ENCODE measurements around the gene SRBD1. TPM values are rescaled to one million over a fixed set of nuclear protein-coding genes. Genes with fewer than 3 reads are reported as not detected.

Gene SRBD1
- total RNA-seq, 1 experiment from 2014 or later: 21.9 TPM

DNA sequence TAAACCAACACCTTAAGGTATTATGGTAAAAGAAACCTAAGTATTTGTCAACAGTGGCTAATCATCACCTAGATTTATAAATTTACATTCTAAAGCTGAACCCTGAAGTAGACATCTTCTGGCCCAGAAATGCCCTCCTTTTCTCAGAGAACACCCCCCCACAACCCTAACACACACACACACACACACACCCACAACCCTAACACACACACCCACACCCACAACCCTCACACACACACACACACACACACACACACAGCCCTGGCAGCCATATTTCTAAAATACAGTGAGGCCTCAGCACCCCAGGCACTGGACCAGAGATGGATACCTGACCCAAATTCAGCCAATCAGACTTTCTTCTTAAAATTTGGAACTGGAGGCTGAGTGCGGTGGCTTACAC is 14.3 kb downstream of the SRBD1 start:
- Histone ChIP-seq H3K4me1 (replicated peaks) (no peaks in the 10 kb centered on the region; the same call in 1 of the 2 replicates), H3K4me3 (no peak overlapping the region), H3K36me3 (peaks cover 58% of the 10 kb centered on the region), H3K27me3 (replicated peaks) (no peaks in the 10 kb centered on the region), H3K27ac (no peak overlapping the region), H3K9me3 (replicated peaks) (no peaks in the 10 kb centered on the region)
- no peak for DNase-seq (ENCODE audit: low read depth in 1 of 2, low spot score in 2 of 2)

DNA sequence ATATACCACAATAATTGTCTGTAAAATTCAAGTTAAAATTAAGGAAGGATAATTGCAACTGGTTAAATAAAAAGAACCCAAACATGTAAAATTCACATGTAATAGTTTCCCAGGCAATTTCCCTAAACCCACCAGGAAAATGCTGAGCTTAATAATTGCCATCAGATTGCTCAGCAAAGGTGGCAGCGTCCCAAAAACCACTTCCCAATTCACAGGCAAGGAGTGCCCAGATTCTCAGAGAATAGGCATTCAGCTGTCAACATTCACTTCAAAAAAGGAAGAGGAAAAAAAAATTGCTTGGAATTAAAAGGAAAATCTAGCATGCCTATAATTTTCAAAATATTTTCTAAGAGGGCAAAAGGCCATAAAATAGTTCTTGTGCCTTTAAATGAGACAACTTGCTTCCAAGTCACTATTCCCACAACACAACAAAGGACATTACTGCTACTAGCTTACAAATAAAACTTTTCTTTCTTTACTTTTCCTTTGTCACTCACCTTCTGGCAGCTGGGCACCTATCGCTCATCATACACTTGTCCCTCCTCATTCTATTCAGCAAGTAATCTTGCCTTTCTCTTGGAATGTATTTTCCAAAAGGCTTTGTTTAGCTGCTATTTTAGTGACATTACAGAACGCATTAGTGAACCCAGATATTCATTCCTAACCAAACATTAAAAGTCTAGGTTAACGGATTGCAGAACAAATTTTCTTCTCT is 15.2 kb downstream of the SRBD1 start:
- Histone ChIP-seq H3K36me3 (peaks cover 49% of the 10 kb centered on the region), H3K4me1 (replicated peaks) (no peaks in the 10 kb centered on the region; the same call in 1 of the 2 replicates), H3K27ac (no peak overlapping the region), H3K4me3 (no peak overlapping the region), H3K27me3 (replicated peaks) (no peaks in the 10 kb centered on the region), H3K9me3 (replicated peaks) (no peaks in the 10 kb centered on the region)
- DNase-seq (ENCODE audit: low read depth in 1 of 2, low spot score in 2 of 2): peak; percentile 15 to 48

DNA sequence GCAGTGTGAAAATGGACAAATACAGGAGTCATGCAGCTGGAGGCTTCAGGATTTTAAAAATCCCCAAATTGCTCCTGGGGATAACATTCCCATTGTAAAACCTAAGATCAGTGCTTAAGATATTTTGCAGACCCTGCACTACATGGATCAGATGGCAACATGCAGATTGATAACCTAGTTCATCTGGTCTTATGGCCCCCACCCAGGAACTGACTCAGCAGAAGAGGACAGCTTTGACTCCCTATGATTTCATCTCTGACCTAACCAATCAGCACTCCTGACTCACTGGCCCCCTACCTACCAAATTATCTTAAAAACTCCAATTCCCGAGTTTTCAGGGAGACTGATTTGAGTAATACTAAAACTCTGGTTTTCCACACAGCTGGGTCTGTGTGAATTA is 20.0 kb downstream of the SRBD1 start:
- no peak for DNase-seq (ENCODE audit: low read depth in 1 of 2, low spot score in 2 of 2)
- no peaks in the 10 kb centered on the region; the same call in 1 of the 2 replicates for H3K4me1 ChIP-seq (replicated peaks)
- no peak overlapping the region for H3K27ac ChIP-seq
- no peak overlapping the region for H3K4me3 ChIP-seq
- peaks cover 20% of the 10 kb centered on the region for H3K36me3 ChIP-seq
- H3K27me3 ChIP-seq (replicated peaks): no peaks in the 10 kb centered on the region
- H3K9me3 ChIP-seq (replicated peaks): no peaks in the 10 kb centered on the region

DNA sequence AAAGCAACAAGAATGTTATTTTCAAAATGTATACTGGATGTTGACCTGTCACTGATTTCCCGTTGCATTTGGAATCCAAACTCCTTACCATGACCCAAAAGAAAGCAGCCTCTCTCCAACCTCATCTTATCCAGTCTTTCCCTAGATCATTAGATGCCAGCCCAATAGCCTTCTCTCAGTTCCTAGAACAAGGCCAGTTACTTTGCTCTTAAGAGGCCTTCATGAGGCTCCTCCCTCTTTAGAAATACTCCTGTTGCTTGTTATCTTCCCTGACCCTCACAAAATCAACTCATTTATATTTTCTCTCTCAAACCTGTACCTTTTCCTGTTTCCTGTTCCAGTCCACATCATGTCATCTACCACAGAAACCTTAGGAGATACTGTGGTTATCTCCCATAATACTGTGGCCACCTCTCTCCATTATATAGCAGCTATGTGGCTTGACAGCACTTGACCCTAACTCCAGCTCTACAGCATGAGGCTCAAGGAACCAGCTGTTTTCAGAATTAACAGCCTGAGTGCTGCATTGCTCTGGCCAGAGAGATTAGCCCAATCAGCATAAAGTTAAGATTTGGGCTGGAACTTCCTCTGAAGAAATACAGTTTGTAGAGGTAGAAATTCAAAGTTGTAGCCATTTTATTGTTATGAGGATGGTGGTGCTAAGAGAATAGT is 22.8 kb downstream of the SRBD1 start:
- Histone ChIP-seq H3K36me3 (peaks cover 5% of the 10 kb centered on the region; the same call in 1 of the 2 replicates), H3K27ac (no peak overlapping the region), H3K4me1 (replicated peaks) (no peaks in the 10 kb centered on the region), H3K4me3 (no peak overlapping the region), H3K27me3 (replicated peaks) (no peaks in the 10 kb centered on the region), H3K9me3 (replicated peaks) (no peaks in the 10 kb centered on the region)
- DNase-seq (ENCODE audit: low read depth in 1 of 2, low spot score in 2 of 2): no peak

DNA sequence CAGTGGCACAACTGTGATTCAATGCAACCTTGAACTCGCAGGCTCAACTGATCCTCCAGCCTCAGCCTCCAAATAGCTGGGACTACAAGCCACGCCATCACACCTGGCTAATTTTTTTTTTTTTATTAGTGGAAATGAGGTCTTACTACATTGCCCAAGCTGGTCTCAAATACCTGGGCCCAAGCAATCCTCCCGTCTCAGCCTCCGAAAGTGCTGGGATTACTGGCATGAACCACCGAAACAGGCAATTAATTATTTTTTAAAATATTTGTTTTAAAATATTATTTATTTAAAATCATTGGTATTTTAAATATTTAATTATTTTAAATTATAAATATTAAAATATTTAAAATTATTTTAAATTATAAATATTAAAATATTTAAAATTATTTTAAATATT is 24.5 kb downstream of the SRBD1 start:
- H3K9me3 ChIP-seq (replicated peaks): no peaks in the 10 kb centered on the region
- H3K27ac ChIP-seq: no peak overlapping the region
- no peak overlapping the region for H3K4me3 ChIP-seq
- no peaks in the 10 kb centered on the region for H3K27me3 ChIP-seq (replicated peaks)
- 0 out of 2 replicates have a peak, but pooled peaks cover 2% of the 10 kb centered on the region for H3K36me3 ChIP-seq
- no peak for DNase-seq (ENCODE audit: low read depth in 1 of 2, low spot score in 2 of 2)
- no peaks in the 10 kb centered on the region for H3K4me1 ChIP-seq (replicated peaks)

DNA sequence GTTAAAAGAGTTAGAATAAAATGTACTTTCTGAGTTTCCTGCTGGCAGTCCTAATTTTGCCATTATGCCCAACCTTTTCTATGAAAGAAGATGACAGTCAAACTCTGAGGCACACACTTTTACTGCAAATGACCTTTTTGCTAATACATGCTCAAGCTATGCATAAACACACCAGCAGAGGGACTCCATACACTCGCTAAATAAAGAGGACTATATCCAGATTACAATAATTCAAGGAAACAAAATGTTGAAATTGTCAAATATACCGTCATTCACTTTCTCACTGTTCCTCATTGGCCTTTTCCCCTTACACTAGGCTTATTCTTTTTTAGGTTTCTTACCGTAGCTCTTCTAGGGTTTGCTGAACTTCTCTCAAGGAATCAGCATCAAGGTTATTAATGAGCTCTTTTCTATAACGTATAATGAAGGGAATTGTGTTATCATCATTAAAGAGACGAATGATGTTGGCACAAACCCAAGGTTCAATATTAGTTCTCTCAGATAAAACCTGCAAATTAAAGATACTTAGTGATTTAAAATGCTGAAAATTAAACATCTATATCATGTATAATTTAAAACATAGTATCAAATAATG is 25.7 kb downstream of the SRBD1 start:
- H3K4me1 ChIP-seq (replicated peaks): no peaks in the 10 kb centered on the region
- peak in 1 of 2 experiments; percentile 34 for DNase-seq (ENCODE audit: low read depth in 1 of 2, low spot score in 2 of 2)
- no peak overlapping the region for H3K27ac ChIP-seq
- no peaks in the 10 kb centered on the region for H3K9me3 ChIP-seq (replicated peaks)
- H3K27me3 ChIP-seq (replicated peaks): no peaks in the 10 kb centered on the region
- no peak overlapping the region for H3K4me3 ChIP-seq
- 0 out of 2 replicates have a peak, but pooled peaks cover 4% of the 10 kb centered on the region for H3K36me3 ChIP-seq

DNA sequence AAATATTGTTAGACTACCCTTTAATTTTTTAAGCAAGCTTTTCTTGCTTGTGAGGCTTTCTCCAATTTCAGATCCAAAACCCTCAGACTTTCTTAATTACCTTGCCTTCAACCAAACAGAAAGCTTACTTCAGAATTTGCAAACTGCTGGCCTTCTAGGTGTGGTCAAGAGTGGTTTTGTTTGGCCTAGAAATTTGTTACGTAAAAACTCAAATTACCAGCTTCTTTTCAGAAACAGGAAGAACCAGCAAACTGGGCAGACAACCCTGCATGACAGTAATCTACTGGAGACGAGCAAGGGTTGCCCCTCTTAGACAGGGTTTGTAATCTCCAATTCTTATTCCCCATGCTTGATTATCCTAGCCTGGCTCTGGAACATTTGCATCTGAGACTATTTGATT is 27.1 kb downstream of the SRBD1 start:
- H3K9me3 ChIP-seq (replicated peaks): no peaks in the 10 kb centered on the region
- no peak overlapping the region for H3K27ac ChIP-seq
- H3K27me3 ChIP-seq (replicated peaks): no peaks in the 10 kb centered on the region
- no peak for DNase-seq (ENCODE audit: low read depth in 1 of 2, low spot score in 2 of 2)
- peaks cover 3% of the 10 kb centered on the region; the same call in 1 of the 2 replicates for H3K36me3 ChIP-seq
- no peak overlapping the region for H3K4me3 ChIP-seq
- no peaks in the 10 kb centered on the region for H3K4me1 ChIP-seq (replicated peaks)

DNA sequence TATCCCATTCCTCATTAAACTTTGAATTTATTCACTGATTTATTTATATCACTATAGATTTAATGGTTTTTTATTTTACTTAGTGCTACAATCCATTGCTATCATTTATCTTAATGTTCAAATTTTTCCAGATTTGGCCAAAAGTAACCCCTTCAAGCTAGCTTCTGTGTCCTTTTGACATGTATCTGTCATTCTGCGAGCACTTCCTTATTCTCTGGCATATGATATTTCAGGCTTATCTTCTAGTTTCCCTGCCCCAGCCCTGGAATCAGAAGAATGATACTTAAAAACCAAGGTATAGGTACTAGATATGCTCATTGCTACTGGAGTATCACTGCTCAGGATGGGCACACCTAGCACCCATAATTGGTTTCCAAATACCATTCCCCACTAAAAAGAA is 28.5 kb downstream of the SRBD1 start:
- Histone ChIP-seq H3K36me3 (peaks cover 7% of the 10 kb centered on the region), H3K27ac (no peak overlapping the region), H3K9me3 (replicated peaks) (no peaks in the 10 kb centered on the region), H3K4me1 (replicated peaks) (no peaks in the 10 kb centered on the region), H3K4me3 (no peak overlapping the region), H3K27me3 (replicated peaks) (no peaks in the 10 kb centered on the region)
- no peak for DNase-seq (ENCODE audit: low read depth in 1 of 2, low spot score in 2 of 2)

DNA sequence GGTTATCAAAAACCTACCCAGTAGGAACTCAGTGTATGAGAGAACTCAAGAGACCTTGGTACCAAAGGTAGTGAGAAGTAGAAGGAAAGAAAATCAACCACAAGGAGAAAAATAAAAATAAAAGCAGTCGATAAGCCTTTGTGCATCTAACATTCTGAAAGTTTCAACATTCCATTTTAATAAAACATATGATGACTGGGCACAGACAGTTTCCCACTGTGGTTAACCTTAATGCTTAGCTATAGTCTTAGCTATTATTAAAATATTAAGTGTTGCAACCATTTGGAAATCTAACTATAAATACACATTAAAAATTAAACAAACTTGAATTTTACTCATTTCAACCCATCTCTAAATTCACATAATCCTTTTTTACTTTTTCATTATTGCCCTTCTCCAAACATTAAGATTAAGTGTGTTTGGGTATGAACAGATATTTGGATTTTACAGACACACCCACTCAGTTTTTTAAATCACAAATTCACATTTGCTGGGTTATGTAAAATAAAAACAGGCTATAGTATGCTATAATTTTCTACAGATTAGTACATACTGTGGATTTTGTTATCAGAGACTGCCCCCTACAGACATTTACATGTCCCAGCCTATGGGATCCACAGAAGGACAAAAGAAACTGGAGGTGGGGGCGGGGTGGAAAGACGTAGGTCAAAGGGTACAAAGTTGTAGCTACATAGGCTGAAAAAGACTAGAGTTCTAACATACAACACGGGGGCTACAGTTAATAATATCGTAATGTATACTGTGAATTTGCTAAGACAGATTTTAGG is 32.8 kb downstream of the SRBD1 start:
- no peak overlapping the region for H3K4me3 ChIP-seq
- no peaks in the 10 kb centered on the region for H3K27me3 ChIP-seq (replicated peaks)
- H3K27ac ChIP-seq: no peak overlapping the region
- H3K36me3 ChIP-seq: peaks cover 7% of the 10 kb centered on the region
- DNase-seq (ENCODE audit: low read depth in 1 of 2, low spot score in 2 of 2): no peak
- H3K4me1 ChIP-seq (replicated peaks): no peaks in the 10 kb centered on the region
- no peaks in the 10 kb centered on the region for H3K9me3 ChIP-seq (replicated peaks)

DNA sequence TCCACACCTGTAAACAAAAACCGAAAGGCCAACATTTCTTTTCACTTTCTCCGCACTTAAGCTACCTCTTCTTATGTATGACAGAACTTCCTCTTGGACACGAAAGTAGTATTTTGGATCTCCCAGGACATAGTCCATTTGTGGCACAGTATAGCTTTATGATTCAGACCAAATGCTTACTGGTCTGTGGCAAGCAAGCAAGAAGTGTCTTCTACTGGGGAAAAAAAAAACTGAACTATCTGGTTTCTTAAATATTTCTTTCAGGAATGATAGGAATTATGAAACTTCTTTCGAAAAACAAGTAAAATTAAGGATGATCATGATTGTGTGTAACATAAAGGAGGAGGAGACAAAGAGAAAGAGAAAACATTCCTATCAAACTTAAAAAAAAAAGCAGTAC is 33.6 kb downstream of the SRBD1 start:
- no peaks in the 10 kb centered on the region for H3K4me1 ChIP-seq (replicated peaks)
- no peaks in the 10 kb centered on the region for H3K9me3 ChIP-seq (replicated peaks)
- no peak for DNase-seq (ENCODE audit: low read depth in 1 of 2, low spot score in 2 of 2)
- no peak overlapping the region for H3K27ac ChIP-seq
- H3K27me3 ChIP-seq (replicated peaks): no peaks in the 10 kb centered on the region
- H3K36me3 ChIP-seq: peaks cover 7% of the 10 kb centered on the region
- H3K4me3 ChIP-seq: no peak overlapping the region

DNA sequence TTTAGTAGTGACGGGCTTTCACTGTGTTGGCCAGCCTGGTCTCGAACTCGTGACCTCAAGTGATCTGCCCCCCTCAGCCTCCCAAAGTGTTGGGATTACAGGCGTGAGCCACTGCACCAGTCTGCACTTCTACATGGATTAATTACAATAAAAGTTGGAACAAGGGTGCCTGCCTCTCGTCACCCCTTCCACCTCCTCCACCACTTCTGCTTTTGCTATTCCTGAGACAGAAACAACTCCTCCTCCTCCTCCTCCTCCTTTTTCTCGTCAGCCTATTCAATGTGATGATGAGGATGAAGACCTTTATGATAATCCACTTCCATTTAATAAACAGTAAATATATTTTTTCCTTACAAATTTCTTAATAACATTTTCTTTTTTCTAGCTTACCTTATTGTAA is 35.2 kb downstream of the SRBD1 start:
- H3K4me1 ChIP-seq (replicated peaks): peaks cover 2% of the 10 kb centered on the region; the same call in 1 of the 2 replicates

DNA sequence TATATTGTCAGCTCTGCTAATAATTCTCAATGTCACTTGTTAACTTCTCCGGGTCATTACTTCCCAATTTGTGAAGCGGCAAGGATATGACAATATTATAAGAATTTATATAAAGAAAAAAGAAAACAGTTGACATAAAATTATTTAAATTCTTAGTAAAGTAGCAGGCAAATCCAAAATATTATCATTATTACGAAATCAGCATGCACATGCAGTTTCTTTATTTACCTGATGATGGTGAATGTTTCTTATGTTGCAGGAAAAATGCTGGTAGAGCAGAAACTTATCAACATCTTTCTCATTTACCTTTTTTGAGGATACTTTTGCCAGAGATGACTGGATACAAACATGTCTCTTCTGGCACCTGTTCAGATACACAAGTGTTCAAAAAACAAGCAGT is 38.1 kb downstream of the SRBD1 start:
- no peak overlapping the region for H3K27ac ChIP-seq
- peaks cover 7% of the 10 kb centered on the region for H3K36me3 ChIP-seq
- H3K4me1 ChIP-seq (replicated peaks): peaks cover 4% of the 10 kb centered on the region; the same call in 1 of the 2 replicates
- no peak overlapping the region for H3K4me3 ChIP-seq
- H3K9me3 ChIP-seq (replicated peaks): no peaks in the 10 kb centered on the region
- no peaks in the 10 kb centered on the region for H3K27me3 ChIP-seq (replicated peaks)
- DNase-seq (ENCODE audit: low read depth in 1 of 2, low spot score in 2 of 2): no peak

More for the DNA sequence above, 35.2 kb downstream of the SRBD1 start:
- Histone ChIP-seq H3K27me3 (replicated peaks) (no peaks in the 10 kb centered on the region), H3K4me3 (no peak overlapping the region), H3K36me3 (peaks cover 4% of the 10 kb centered on the region), H3K27ac (no peak overlapping the region), H3K9me3 (replicated peaks) (no peaks in the 10 kb centered on the region)
- no peak for DNase-seq (ENCODE audit: low read depth in 1 of 2, low spot score in 2 of 2)

DNA sequence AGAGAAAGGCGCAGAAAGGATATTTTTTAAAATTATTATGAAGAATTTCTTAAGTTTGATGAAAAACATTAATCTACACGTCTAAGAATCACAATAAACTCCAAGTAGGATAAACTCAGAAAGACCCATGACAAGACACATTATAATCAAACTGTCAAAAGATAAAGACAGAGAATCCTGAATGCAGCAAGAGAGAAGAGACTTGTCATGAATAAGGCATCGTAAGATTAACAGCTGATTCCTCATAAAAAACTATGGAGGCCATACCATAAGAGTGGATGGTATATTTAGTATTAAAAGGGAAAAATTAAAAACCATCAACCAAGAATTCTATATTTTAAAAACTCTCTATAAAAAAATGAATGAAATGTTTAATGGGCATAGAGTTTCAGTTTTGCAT is 39.1 kb downstream of the SRBD1 start:
- no peak for DNase-seq (ENCODE audit: low read depth in 1 of 2, low spot score in 2 of 2)
- peaks cover 4% of the 10 kb centered on the region; the same call in 1 of the 2 replicates for H3K4me1 ChIP-seq (replicated peaks)
- H3K27ac ChIP-seq: no peak overlapping the region
- no peaks in the 10 kb centered on the region for H3K27me3 ChIP-seq (replicated peaks)
- no peak overlapping the region for H3K4me3 ChIP-seq
- peaks cover 3% of the 10 kb centered on the region; the same call in 1 of the 2 replicates for H3K36me3 ChIP-seq
- no peaks in the 10 kb centered on the region for H3K9me3 ChIP-seq (replicated peaks)
